ENCODE measurements around the gene HES4. TPM values are rescaled to one million over a fixed set of nuclear protein-coding genes. Genes with fewer than 3 reads are reported as not detected.

Gene HES4
- polyA plus RNA-seq, 1 of the 3 experiments (the other 2 are of a cell fraction) = 4.7 TPM

- no peaks in the 10 kb centered on the region for H3K9me3 ChIP-seq
- H3K27me3 ChIP-seq (ENCODE audit: insufficient read depth) = no peaks in the 10 kb centered on the region
- H3K4me1 ChIP-seq (ENCODE audit: control insufficient read depth in 1 of 2, insufficient read depth in 2 of 2, low read depth in 1 of 2, low read length in 1 of 2) = no peaks in the 10 kb centered on the region
- no peak overlapping the region for H3K9ac ChIP-seq
- no peak overlapping the region for H3K4me2 ChIP-seq
- H3K79me2 ChIP-seq (ENCODE audit: insufficient read depth) = no peaks in the 10 kb centered on the region
- H4K20me1 ChIP-seq (ENCODE audit: insufficient read depth) = no peaks in the 10 kb centered on the region
- H3K9me2 ChIP-seq = no peaks in the 10 kb centered on the region
- H3K4me3 ChIP-seq (ENCODE audit: low read depth in 2 of 2, low read length in 1 of 2) = no peak overlapping the region
- DNase-seq = no peak
- no peak overlapping the region for H2AFZ ChIP-seq (ENCODE audit: low read depth)
- 48% methylated on average over 15 of the region's 15 CpGs for WGBS (ENCODE audit: low lambda C conversion rate)
- TF ChIP-seq MXI1 (IDR thresholded peaks at IDR 0.05; ENCODE audit: low read depth, low read length) (no peak), GABPA (IDR thresholded peaks at IDR 0.05; ENCODE audit: low read depth) (no peak), MAX (IDR thresholded peaks at IDR 0.05; ENCODE audit: low read depth) (no peak), RXRA (IDR thresholded peaks at IDR 0.05; ENCODE audit: borderline replicate concordance, low read depth) (no peak), USF1 (IDR thresholded peaks at IDR 0.05; ENCODE audit: borderline replicate concordance, low read depth) (no peak), RAD21 (IDR thresholded peaks at IDR 0.05; ENCODE audit: low read length) (no peak), YY1 (IDR thresholded peaks at IDR 0.05; ENCODE audit: low read depth) (no peak), JUND (IDR thresholded peaks at IDR 0.05) (no peak), EP300 (IDR thresholded peaks at IDR 0.05; ENCODE audit: borderline replicate concordance in 1 of 2, low read depth in 1 of 2, low read length in 1 of 2) (no peak), ELF1 (IDR thresholded peaks at IDR 0.05) (no peak), POLR2AphosphoS5 (IDR thresholded peaks at IDR 0.05; ENCODE audit: low read depth, low read length) (no peak), PBX3 (IDR thresholded peaks at IDR 0.05) (no peak), FOXJ3 (CRISPR knock-in tag; IDR thresholded peaks at IDR 0.05) (no peak), RCOR1 (IDR thresholded peaks at IDR 0.05; ENCODE audit: low read length) (no peak), FOXM1 (IDR thresholded peaks at IDR 0.05; ENCODE audit: low read depth) (no peak), MEF2A (IDR thresholded peaks at IDR 0.05; ENCODE audit: borderline replicate concordance, low read depth) (no peak), RFX5 (IDR thresholded peaks at IDR 0.05; ENCODE audit: low read length) (no peak), EZH2phosphoT487 (IDR thresholded peaks at IDR 0.05; ENCODE audit: borderline replicate concordance, low read depth) (no peak)
- CTCF ChIA-PET = interaction anchor here (1.3 to 1.8 kb wide), 3 partner anchors 32 to 100 kb away, joined by 3 to 5 read pairs (median 5); no protein-coding TSS in a partner anchor
- no peaks in the 10 kb centered on the region for H3K36me3 ChIP-seq (replicated peaks in 1 of 2; ENCODE audit: control insufficient read depth in 1 of 2, insufficient read depth in 2 of 2, low read length in 1 of 2)
- no peak overlapping the region for H3K27ac ChIP-seq (ENCODE audit: low read depth in 2 of 2, low read length in 1 of 2)
- POLR2A ChIA-PET = no interaction called here
- H3F3A ChIP-seq (replicated peaks; ENCODE audit: insufficient read depth) = no peaks in the 10 kb centered on the region
Measured at GRCh38 chr1:969260-969855, 30.5 kb downstream of the HES4 start.
